ENCODE measurements around the gene INF2.

- TF ChIP-seq FOS (IDR thresholded peaks at IDR 0.05; ENCODE audit: borderline replicate concordance, insufficient read depth, low read length): no peak
- TF ChIP-seq, protein P1, sequence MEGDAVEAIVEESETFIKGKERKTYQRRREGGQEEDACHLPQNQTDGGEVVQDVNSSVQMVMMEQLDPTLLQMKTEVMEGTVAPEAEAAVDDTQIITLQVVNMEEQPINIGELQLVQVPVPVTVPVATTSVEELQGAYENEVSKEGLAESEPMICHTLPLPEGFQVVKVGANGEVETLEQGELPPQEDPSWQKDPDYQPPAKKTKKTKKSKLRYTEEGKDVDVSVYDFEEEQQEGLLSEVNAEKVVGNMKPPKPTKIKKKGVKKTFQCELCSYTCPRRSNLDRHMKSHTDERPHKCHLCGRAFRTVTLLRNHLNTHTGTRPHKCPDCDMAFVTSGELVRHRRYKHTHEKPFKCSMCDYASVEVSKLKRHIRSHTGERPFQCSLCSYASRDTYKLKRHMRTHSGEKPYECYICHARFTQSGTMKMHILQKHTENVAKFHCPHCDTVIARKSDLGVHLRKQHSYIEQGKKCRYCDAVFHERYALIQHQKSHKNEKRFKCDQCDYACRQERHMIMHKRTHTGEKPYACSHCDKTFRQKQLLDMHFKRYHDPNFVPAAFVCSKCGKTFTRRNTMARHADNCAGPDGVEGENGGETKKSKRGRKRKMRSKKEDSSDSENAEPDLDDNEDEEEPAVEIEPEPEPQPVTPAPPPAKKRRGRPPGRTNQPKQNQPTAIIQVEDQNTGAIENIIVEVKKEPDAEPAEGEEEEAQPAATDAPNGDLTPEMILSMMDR (IDR thresholded peaks at IDR 0.05; ENCODE audit: extremely low read depth in 1 of 2, insufficient read depth in 1 of 2, low read depth in 1 of 2, low read length in 2 of 2): no peak
These were observed 35.3 kb upstream of the INF2 start for GRCh38 chr14:104654119-104654518.

All from endothelial cell of umbilical vein (primary cell).